ENCODE data around the gene MRPS35.
"Not testable (repeated sequence)": the region's sequence is repeated elsewhere in the genome, so short reads cannot be mapped to it uniquely, and the experiment has no call there.

MRPS35 gene

DNA sequence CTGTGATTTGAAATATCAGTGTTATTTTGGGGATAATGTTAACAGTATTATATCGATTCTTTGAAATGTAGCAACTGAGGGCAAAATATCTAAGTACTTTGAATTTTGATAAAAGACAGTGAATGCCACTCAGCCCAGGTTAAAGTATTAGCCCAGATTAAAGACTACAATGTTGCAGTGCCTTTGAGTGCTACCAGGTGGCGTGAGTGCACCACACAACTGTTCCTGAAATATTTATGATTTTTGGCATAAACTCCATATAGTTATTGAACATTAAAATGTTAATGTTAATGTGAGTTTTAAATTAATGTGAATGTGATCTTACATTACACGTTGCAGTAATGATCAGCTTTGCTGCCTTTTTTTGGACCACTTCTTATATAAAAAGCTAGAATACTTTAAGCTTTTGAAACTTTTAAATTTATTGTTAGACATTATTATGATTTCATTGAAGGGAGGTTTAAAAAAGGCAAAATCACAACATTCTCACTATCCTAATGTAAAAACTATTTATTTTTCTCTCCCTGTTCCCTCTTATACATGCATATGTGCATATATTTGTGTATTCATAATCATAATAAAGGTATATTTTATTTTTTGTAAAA, 22.5 kb downstream of the MRPS35 start:
- TF ChIP-seq CTCF (IDR thresholded peaks at IDR 0.05; ENCODE audit: extremely low read depth, missing control alignments), result peak; percentile 56
- peak; percentile 40 for DNase-seq (ENCODE audit: low spot score)

- no peak for DNase-seq (ENCODE audit: low spot score)
- TF ChIP-seq CTCF (IDR thresholded peaks at IDR 0.05; ENCODE audit: extremely low read depth, missing control alignments), result no peak
These were observed 23.2 kb downstream of the MRPS35 start for GRCh38 chr12:27733791-27734190.

DNA sequence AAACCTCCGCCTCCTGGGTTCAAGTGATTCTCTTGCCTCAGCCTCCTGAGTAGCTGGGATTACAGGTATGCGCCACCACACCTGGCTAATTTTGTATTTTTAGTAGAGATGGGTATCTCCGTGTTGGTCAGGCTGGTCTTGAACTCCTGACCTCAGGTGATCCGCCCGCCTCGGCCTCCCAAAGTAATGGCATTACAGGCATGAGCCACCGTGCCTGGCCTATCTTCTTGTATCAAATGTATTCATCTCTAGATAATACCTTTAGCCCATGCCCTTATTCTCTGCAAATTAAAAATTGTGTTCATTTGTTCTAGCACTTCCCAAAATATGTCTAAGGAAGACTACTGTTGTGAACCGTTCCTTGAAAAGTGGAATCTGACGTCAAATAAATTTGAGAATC, 23.7 kb downstream of the MRPS35 start:
- not testable (repeated sequence) for DNase-seq (ENCODE audit: low spot score)

- no peak for DNase-seq (ENCODE audit: low spot score)
- no peak for TF ChIP-seq CTCF (IDR thresholded peaks at IDR 0.05; ENCODE audit: extremely low read depth, missing control alignments)
These were observed 33.0 kb downstream of the MRPS35 start for GRCh38 chr12:27743601-27744000.

DNA sequence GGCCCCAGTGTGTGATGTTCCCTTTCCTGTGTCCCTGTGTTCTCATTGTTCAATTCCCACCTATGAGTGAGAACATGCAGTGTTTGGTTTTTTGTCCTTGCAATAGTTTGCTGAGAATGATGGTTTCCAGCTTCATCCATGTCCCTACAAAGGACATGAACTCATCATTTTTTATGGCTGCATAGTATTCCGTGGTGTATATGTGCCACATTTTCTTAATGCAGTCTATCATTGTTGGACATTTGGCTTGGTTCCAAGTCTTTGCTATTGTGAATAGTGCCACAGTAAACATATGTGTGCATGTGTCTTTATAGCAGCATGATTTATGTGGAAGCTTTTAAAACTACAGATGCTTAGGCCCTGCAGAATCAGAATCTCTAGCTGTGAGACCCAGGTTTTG, 35.1 kb downstream of the MRPS35 start:
- DNase-seq (ENCODE audit: low spot score), result not testable (repeated sequence)

DNA sequence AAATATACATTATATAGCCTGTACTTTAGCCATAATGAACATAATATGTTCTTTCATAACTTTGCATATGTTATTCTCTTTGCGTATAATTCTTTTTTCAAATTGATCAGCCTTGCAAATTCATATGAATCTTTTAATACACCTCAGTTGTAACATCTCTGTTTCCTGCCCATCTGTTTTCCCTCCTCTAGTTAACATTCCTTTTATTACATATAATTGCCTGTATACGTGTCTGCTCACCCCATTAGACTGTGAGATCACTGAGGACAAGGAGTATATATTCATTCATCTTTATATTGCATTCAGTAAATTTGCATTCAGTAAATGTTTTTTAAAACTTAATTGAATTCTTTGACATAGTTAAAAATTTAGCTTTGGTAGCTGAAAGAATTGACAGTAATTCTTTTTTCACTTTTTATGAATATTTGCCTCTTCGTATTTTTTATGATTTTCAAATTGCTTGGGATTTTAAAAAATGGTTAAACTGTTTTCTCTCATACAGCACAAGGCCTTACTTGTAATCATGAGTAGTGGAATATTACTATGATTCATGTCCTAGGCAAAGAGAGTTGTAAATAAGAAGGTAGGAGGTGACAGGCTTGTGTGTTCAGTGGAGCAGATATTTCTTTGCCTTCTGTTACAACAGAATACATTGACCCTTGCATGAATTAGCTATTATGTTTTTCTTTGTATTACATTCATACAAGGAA, 36.6 kb downstream of the MRPS35 start:
- no peak for DNase-seq (ENCODE audit: low spot score)
- TF ChIP-seq CTCF (IDR thresholded peaks at IDR 0.05; ENCODE audit: extremely low read depth, missing control alignments), result no peak

GRCh38 chr12:27751386-27752047, 40.9 kb downstream of the MRPS35 start:
- no peak for DNase-seq (ENCODE audit: low spot score)
- no peak for TF ChIP-seq CTCF (IDR thresholded peaks at IDR 0.05; ENCODE audit: extremely low read depth, missing control alignments)

- DNase-seq (ENCODE audit: low spot score), result no peak
- no peak for TF ChIP-seq CTCF (IDR thresholded peaks at IDR 0.05; ENCODE audit: extremely low read depth, missing control alignments)
These were observed 44.2 kb downstream of the MRPS35 start for GRCh38 chr12:27754795-27755194.

Data from GM20000 (cell line).